ENCODE results near the gene GSTM5. TPM values are rescaled to one million over a fixed set of nuclear protein-coding genes. Genes with fewer than 3 reads are reported as not detected.

Gene GSTM5
- total and polyA plus RNA-seq, 2 of the 13 experiments (the other 11 are each of a cell fraction or from before 2014, with no cell fraction given), result not detected

DNA sequence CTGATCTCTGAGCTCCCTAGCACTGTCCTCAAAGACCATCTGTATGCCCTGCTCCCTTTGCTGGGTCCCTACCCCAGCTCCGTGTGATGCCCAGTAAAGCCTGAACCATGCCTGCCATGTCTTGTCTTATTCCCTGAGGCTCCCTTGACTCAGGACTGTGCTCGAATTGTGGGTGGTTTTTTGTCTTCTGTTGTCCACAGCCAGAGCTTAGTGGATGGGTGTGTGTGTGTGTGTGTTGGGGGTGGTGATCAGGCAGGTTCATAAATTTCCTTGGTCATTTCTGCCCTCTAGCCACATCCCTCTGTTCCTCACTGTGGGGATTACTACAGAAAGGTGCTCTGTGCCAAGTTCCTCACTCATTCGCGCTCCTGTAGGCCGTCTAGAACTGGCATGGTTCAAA, 5.7 kb downstream of the GSTM5 start (continued):
- no peak for TF ChIP-seq ZNF282 (IDR thresholded peaks at IDR 0.05; ENCODE audit: partially characterized antibody)

DNA sequence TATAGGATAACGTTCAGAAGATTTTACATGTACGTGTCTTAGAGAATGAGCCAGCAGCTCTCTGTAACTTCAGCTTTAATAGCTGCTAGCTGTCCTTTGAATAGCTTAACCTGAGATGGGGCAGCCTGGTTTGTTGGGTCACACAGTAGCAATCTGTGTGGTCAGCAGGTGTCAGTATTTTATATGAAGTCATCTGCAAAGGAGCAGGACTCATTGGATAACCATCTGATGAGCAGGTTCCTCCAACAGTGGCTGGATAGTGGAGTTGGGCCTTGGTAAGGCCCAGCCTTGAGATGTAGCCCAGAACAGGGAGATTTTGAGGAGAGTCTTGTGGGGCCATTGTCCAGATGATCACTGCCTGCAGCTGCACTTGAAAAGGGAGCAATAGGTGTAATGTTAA, 6.4 kb downstream of the GSTM5 start:
- Histone ChIP-seq H3K79me2 (ENCODE audit: insufficient read depth, low read length) (no peaks in the 10 kb centered on the region), H3K27me3 (ENCODE audit: control insufficient read depth in 1 of 2, insufficient read depth in 2 of 2, low read length in 2 of 2) (peaks cover 3 to 35% of the 10 kb centered on the region in 2 experiments; a peak in 3 of 5 replicates), H2AFZ (ENCODE audit: low read length) (no peak overlapping the region), H3K9ac (ENCODE audit: insufficient read depth, low read depth, low read length) (no peak overlapping the region), H4K20me1 (ENCODE audit: insufficient read depth, low read length) (no peaks in the 10 kb centered on the region), H3K9me3 (ENCODE audit: low read length) (no peaks in the 10 kb centered on the region), H3K4me2 (ENCODE audit: low read depth, low read length) (no peak overlapping the region), H3K4me1 (ENCODE audit: insufficient read depth, low read length) (no peaks in the 10 kb centered on the region), H3K27ac (ENCODE audit: extremely low read length, insufficient read depth, low read length) (no peak overlapping the region), H3K36me3 (replicated peaks in 1 of 2; ENCODE audit: control insufficient read depth in 1 of 2, insufficient read depth in 2 of 2, low read length in 2 of 2) (no peaks in the 10 kb centered on the region), H3K4me3 (replicated peaks in 1 of 3; ENCODE audit: insufficient read depth in 1 of 3, low read depth in 2 of 3, low read length in 3 of 3) (no peak overlapping the region)
- ATAC-seq (peak; percentile 93), DNase-seq (ENCODE audit: low spot score) (peak; percentile 65), FAIRE-seq (peak; percentile 52)
- in situ Hi-C loops (cut with HindIII; ENCODE audit: extremely low pct_ligation_motif_present, low pct_unique_long_range_greater_than_20kb) (loop anchor here (5.0 to 10.0 kb wide), 3 partner anchors 54 to 174 kb away; partner anchors contain the start of genes GNAI3 and GSTM2), intact Hi-C loops (cut with micrococcal nuclease; ENCODE audit: unreplicated experiment) (loop anchor here (1.0 to 10.0 kb wide), 2 partner anchors 55 to 266 kb away; partner anchors contain the start of gene AHCYL1)
- POLR2A ChIA-PET, result no interaction called here
- WGBS (ENCODE audit: low lambda C conversion rate), result 0% methylated on average over 2 of the region's 2 CpGs
- BruUV-seq (replicated peaks), result no TSS peak
- TF ChIP-seq CEBPG (CRISPR knock-in tag; IDR thresholded peaks at IDR 0.05) (0 out of 2 replicates have a peak, but pooled peaks have one; percentile 15), SMC3 (IDR thresholded peaks at IDR 0.05; ENCODE audit: low read length) (peak; percentile 74), STAG1 (CRISPR knock-in tag; IDR thresholded peaks at IDR 0.05) (peak; percentile 86), BHLHE40 (IDR thresholded peaks at IDR 0.05; ENCODE audit: low read length) (no peak), ZSCAN31 (CRISPR knock-in tag; IDR thresholded peaks at IDR 0.05; ENCODE audit: low read depth) (0 out of 2 replicates have a peak, but pooled peaks have one; percentile 14), TEAD2 (CRISPR knock-in tag; IDR thresholded peaks at IDR 0.05) (no peak), RAD21 (CRISPR knock-in tag; IDR thresholded peaks at IDR 0.05) (0 out of 2 replicates have a peak, but pooled peaks have one; percentile 25)
- TF ChIP-seq, protein P1, sequence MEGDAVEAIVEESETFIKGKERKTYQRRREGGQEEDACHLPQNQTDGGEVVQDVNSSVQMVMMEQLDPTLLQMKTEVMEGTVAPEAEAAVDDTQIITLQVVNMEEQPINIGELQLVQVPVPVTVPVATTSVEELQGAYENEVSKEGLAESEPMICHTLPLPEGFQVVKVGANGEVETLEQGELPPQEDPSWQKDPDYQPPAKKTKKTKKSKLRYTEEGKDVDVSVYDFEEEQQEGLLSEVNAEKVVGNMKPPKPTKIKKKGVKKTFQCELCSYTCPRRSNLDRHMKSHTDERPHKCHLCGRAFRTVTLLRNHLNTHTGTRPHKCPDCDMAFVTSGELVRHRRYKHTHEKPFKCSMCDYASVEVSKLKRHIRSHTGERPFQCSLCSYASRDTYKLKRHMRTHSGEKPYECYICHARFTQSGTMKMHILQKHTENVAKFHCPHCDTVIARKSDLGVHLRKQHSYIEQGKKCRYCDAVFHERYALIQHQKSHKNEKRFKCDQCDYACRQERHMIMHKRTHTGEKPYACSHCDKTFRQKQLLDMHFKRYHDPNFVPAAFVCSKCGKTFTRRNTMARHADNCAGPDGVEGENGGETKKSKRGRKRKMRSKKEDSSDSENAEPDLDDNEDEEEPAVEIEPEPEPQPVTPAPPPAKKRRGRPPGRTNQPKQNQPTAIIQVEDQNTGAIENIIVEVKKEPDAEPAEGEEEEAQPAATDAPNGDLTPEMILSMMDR (CRISPR knock-in tag; IDR thresholded peaks at IDR 0.05), result peak; percentile 75
- TF ChIP-seq, protein P2, sequence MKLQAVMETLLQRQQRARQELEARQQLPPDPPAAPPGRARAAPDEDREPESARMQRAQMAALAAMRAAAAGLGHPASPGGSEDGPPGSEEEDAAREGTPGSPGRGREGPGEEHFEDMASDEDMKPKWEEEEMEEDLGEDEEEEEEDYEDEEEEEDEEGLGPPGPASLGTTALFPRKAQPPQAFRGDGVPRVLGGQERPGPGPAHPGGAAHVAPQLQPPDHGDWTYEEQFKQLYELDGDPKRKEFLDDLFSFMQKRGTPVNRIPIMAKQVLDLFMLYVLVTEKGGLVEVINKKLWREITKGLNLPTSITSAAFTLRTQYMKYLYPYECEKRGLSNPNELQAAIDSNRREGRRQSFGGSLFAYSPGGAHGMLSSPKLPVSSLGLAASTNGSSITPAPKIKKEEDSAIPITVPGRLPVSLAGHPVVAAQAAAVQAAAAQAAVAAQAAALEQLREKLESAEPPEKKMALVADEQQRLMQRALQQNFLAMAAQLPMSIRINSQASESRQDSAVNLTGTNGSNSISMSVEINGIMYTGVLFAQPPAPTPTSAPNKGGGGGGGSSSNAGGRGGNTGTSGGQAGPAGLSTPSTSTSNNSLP (IDR thresholded peaks at IDR 0.05; ENCODE audit: low read depth, low read length), result peak; percentile 36; the same call in 1 of the 2 replicates
- CTCF ChIA-PET (ENCODE audit: low intra/inter-chr PET ratio, low total read pairs), result interaction anchor here (0.6 to 2.6 kb wide), 3 partner anchors 55 to 304 kb away, joined by 3 to 15 read pairs (median 5); no protein-coding TSS in a partner anchor

Data from HepG2 (cell line).